Mucosa of rectum (tissue), 2 donors: ENCODE data around the gene NHERF2.

Experiments used
- H3K27ac ChIP-seq, 2 donors: one replicate each; pipeline ENCODE4 v1.7.0; 2013; ENCODE audit warnings: inconsistent platforms in 2 of 2, low read depth in 2 of 2, low read length in 2 of 2
- H3K27me3 ChIP-seq, 2 donors: one replicate each; pipeline ENCODE4 v1.7.0; 2013; ENCODE audit warnings: low read length in 2 of 2; ENCODE audit not compliant: control insufficient read depth in 2 of 2, insufficient read depth in 2 of 2
- H3K36me3 ChIP-seq, 2 donors: one replicate each; pipeline ENCODE4 v1.7.0; 2013; ENCODE audit warnings: low read length in 2 of 2; ENCODE audit not compliant: control insufficient read depth in 2 of 2, insufficient read depth in 2 of 2
- H3K4me1 ChIP-seq, 2 donors: one replicate each; pipeline ENCODE4 v1.7.0; 2013; ENCODE audit warnings: low read length in 2 of 2, mild to moderate bottlenecking in 1 of 2; ENCODE audit not compliant: control insufficient read depth in 2 of 2, insufficient read depth in 2 of 2
- H3K4me3 ChIP-seq, 2 donors: one replicate each; pipeline ENCODE4 v1.7.0; 2013; ENCODE audit warnings: low read length in 2 of 2
- H3K9ac ChIP-seq, 2 donors: one replicate each; pipeline ENCODE4 v1.7.0; 2013; ENCODE audit warnings: low read length in 2 of 2, low read depth in 1 of 2, mild to moderate bottlenecking in 1 of 2
- H3K9me3 ChIP-seq, 2 donors: one replicate each; pipeline ENCODE4 v1.7.0; 2013; ENCODE audit warnings: low read length in 2 of 2; ENCODE audit not compliant: control insufficient read depth in 2 of 2
- donor health status: healthy.
- donor health status: Normal muscosa, but diverticular disease.

NHERF2 gene

GRCh38 chr16:2027024-2028010 lies 615 bp downstream of the NHERF2 start:
- Histone ChIP-seq H3K36me3 (peaks cover 2 to 4% of the 10 kb centered on the region in 2 donors), H3K9ac (peak overlapping the region; percentile 56 to 68), H3K27ac (peak overlapping the region; percentile 21 to 52), H3K4me1 (peaks cover 17 to 27% of the 10 kb centered on the region in 2 donors), H3K9me3 (no peaks in the 10 kb centered on the region), H3K4me3 (peak overlapping the region; percentile 80 to 81), H3K27me3 (no peaks in the 10 kb centered on the region)

GRCh38 chr16:2028146-2028545 lies 1.4 kb downstream of the NHERF2 start:
- H3K27me3 ChIP-seq = no peaks in the 10 kb centered on the region
- peak overlapping the region in 1 of 2 donors; percentile 56 for H3K9ac ChIP-seq
- peak overlapping the region in 1 of 2 donors; percentile 13 for H3K27ac ChIP-seq
- H3K4me3 ChIP-seq = peak overlapping the region; percentile 80 to 81
- peaks cover 12 to 21% of the 10 kb centered on the region in 2 donors for H3K4me1 ChIP-seq
- H3K36me3 ChIP-seq = peaks cover 2 to 4% of the 10 kb centered on the region in 2 donors
- H3K9me3 ChIP-seq = no peaks in the 10 kb centered on the region

- peaks cover 11 to 21% of the 10 kb centered on the region in 2 donors for H3K4me1 ChIP-seq
- H3K4me3 ChIP-seq = peak overlapping the region in 1 of 2 donors; percentile 44
- H3K9ac ChIP-seq = no peak overlapping the region
- H3K9me3 ChIP-seq = no peaks in the 10 kb centered on the region
- no peak overlapping the region for H3K27ac ChIP-seq
- peaks cover 2 to 4% of the 10 kb centered on the region in 2 donors for H3K36me3 ChIP-seq
- H3K27me3 ChIP-seq = no peaks in the 10 kb centered on the region
Measured at GRCh38 chr16:2028620-2029220, 2.0 kb downstream of the NHERF2 start.

GRCh38 chr16:2029350-2029749 lies 2.6 kb downstream of the NHERF2 start:
- H3K27ac ChIP-seq = no peak overlapping the region
- no peaks in the 10 kb centered on the region for H3K27me3 ChIP-seq
- H3K36me3 ChIP-seq = peaks cover 2 to 4% of the 10 kb centered on the region in 2 donors
- no peak overlapping the region for H3K4me3 ChIP-seq
- H3K4me1 ChIP-seq = peaks cover 8 to 25% of the 10 kb centered on the region in 2 donors
- H3K9ac ChIP-seq = no peak overlapping the region
- H3K9me3 ChIP-seq = no peaks in the 10 kb centered on the region

- Histone ChIP-seq H3K9ac (no peak overlapping the region), H3K36me3 (peaks cover 2 to 4% of the 10 kb centered on the region in 2 donors), H3K9me3 (no peaks in the 10 kb centered on the region), H3K27me3 (no peaks in the 10 kb centered on the region), H3K27ac (no peak overlapping the region), H3K4me3 (no peak overlapping the region), H3K4me1 (peaks cover 12 to 27% of the 10 kb centered on the region in 2 donors)
Measured at GRCh38 chr16:2030036-2030435, 3.3 kb downstream of the NHERF2 start.

GRCh38 chr16:2031081-2031577 lies 4.4 kb downstream of the NHERF2 start:
- H3K36me3 ChIP-seq = peaks cover 2 to 4% of the 10 kb centered on the region in 2 donors
- no peak overlapping the region for H3K9ac ChIP-seq
- H3K27ac ChIP-seq = peak overlapping the region; percentile 7 to 9
- H3K27me3 ChIP-seq = no peaks in the 10 kb centered on the region
- no peaks in the 10 kb centered on the region for H3K9me3 ChIP-seq
- H3K4me1 ChIP-seq = peaks cover 21 to 33% of the 10 kb centered on the region in 2 donors
- no peak overlapping the region for H3K4me3 ChIP-seq

- Histone ChIP-seq H3K36me3 (peaks cover 5 to 10% of the 10 kb centered on the region in 2 donors), H3K27ac (peak overlapping the region; percentile 74 to 82), H3K4me1 (peaks cover 28 to 36% of the 10 kb centered on the region in 2 donors), H3K9ac (peak overlapping the region; percentile 3 to 43), H3K4me3 (no peak overlapping the region), H3K27me3 (no peaks in the 10 kb centered on the region), H3K9me3 (no peaks in the 10 kb centered on the region)
Measured at GRCh38 chr16:2032285-2033056, 5.8 kb downstream of the NHERF2 start.

GRCh38 chr16:2033057-2033908 lies 6.6 kb downstream of the NHERF2 start:
- peaks cover 5 to 10% of the 10 kb centered on the region in 2 donors for H3K36me3 ChIP-seq
- peaks cover 28 to 33% of the 10 kb centered on the region in 2 donors for H3K4me1 ChIP-seq
- peak overlapping the region; percentile 15 to 35 for H3K4me3 ChIP-seq

More at GRCh38 chr16:2033057-2033908, 6.6 kb downstream of the NHERF2 start:
- Histone ChIP-seq H3K27me3 (no peaks in the 10 kb centered on the region), H3K9me3 (no peaks in the 10 kb centered on the region), H3K27ac (peak overlapping the region; percentile 74 to 82), H3K9ac (peak overlapping the region in 1 of 2 donors; percentile 43)
